AG09309 (cell line): Measurements from ENCODE around the gene MAFG.
"Not testable (repeated sequence)": the region's sequence is repeated elsewhere in the genome, so short reads cannot be mapped to it uniquely, and the experiment has no call there.

Source experiments
- DNase-seq: peaks from one replicate; pipeline ENCODE4 v3.0.0-alpha.2; 2010; ENCODE audit warnings: low read depth
- H3K4me3 ChIP-seq: 2 replicates; pipeline ENCODE4 v1.5.1; 2011; ENCODE audit warnings: mild to moderate bottlenecking, low read depth, low read length, moderate library complexity; ENCODE audit not compliant: control insufficient read depth
- CTCF ChIP-seq: IDR thresholded peaks from 2 replicates; pipeline ENCODE4 v1.5.1; 2011; ENCODE audit warnings: mild to moderate bottlenecking, low read depth, low read length, inconsistent platforms; ENCODE audit not compliant: insufficient read depth, control insufficient read depth; ENCODE audit errors: missing control alignments

MAFG gene

GRCh38 chr17:81957691-81958432, 30.3 kb upstream of the MAFG start:
- H3K4me3 ChIP-seq: no peak overlapping the region
- TF ChIP-seq CTCF: no peak
- DNase-seq: no peak

DNA sequence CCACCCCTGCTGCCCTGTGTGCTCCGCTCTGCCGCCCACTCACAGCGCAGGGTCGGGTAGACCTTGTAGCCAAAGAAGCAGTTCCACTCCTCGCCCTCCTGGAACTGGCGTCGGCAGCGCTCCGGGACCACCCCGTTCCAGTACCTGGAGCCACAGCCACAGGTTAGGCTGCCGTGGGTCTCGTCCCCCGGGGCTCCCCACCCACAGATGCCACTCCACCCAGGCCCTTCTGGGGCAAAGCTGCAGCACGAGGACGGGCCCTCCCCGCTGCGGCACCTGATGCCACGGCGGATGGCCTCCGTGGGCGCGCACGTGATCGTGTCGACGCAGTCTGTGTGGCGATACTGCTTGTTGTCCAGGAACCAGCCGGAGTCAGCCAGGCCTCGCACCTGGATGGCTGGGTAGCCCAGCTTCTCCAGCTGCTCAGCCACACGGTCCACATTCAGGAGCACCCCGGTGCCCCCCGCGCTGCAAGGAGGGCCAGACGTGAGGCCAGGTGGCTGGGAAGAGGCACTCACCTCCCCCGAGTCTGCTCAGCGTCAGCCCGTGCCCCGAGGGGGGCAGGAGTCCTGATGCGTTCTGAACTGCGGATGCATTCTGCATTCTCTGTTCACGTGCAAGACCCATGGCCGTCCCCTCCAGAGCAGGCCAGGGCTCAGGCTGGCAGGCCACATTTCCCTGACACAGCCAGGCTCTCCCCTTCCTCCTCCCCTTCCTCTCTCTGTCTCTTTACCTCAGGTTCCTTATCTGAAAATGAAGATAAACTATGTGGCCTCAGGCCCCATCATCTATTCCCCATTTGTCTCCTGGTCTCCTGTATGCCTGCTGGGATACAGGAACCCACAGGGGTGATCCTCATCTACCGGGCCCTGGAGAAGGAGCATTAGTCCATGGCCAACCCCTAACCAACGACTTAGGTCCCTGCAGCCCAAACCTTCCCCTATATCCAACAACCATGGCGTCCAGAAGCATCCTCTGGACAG, 29.4 kb upstream of the MAFG start:
- no peak overlapping the region for H3K4me3 ChIP-seq
- no peak for DNase-seq
- no peak for TF ChIP-seq CTCF

DNA sequence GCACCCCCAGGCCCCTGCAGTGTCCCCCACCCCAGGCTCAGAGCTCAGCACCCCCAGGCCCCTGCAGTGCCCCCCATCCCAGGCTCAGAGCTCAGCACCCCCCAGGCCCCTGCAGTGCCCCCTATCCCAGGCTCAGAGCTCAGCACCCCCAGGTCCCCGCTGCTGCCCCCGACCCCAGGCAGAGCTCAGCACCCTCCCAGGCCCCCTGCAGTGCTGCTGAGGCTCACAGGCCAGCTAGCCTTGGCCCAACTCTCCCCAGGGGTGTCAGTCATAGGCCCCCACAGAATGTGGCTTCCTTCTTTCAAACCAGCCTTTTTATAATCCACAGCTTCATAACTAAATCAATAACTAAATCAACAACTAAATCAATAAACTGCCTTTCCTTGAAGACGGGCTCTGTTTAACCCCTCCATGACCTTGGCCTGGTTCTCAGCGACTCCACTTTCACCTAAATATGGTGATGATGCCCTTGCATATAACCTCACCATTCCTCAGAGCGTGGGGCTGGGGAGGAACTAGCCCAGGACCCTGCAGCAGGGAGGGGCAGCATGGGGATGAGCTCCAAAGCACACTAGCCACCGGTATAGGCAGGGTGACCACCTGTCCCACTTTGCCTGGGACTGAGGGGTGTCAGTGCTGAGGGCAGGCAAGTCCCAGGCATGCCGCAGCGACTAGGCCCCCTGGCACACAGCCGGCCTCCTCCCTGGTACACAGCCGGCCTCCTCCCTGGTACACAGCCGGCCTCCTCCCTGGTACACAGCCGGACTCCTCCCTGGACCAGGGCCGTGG, 28.4 kb upstream of the MAFG start:
- no peak for TF ChIP-seq CTCF
- H3K4me3 ChIP-seq: no peak overlapping the region
- no peak for DNase-seq

DNA sequence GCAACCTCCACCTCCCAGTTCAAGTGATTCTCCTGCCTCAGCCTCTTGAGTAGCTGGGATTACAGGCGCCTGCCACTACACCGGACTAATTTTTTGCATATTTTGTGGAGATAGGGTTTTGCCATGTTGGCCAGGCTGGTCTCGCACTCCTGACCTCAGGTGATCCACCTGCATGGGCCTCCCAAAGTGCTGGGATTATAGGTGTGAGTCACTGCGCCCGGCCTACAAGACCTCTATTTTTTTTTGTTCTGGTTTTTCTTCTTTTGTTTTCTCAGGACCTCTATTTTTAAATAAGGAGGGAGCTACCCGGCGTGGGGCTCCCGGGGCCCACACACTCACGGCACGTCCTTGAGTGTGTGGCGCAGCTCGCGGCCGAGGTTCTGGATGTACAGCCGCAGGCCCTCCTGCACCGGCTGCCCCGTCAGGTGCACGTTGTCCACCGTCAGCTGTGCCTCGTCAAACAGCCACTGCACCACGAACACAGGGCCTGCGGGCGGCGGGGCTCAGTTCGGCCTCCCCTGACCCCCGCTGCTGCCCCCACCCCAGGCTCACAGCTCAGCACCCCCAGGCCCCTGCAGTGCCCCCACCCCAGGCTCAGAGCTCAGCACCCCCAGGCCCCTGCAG, 27.6 kb upstream of the MAFG start:
- no peak for TF ChIP-seq CTCF
- H3K4me3 ChIP-seq: no peak overlapping the region
- no peak for DNase-seq

GRCh38 chr17:81954131-81955057, 26.9 kb upstream of the MAFG start:
- no peak for TF ChIP-seq CTCF
- no peak overlapping the region for H3K4me3 ChIP-seq
- DNase-seq: no peak

DNA sequence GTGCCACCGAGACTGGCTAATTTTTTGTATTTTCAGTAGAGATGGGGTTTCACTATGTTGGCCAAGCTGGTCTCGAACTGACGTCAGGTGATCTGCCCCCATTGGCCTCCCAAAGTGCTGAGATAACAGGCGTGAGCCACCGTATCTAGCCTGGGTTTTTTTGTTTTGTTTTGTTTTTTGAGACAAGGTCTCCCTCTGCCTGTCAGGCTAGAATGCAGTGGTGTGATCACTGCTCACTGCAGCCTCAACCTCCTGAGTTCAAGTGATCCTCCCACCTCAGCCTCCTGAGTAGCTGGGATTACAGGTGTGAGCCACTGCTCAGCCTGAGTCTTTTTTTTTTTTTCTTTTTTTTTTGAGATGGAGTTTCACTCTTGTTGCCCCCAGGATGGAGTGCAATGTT, 25.9 kb upstream of the MAFG start:
- DNase-seq, H3K4me3 ChIP-seq: not testable (repeated sequence)
